Measurements from ENCODE around the gene ANXA10. TPM values are rescaled to one million over a fixed set of nuclear protein-coding genes. Genes with fewer than 3 reads are reported as not detected.

Gene ANXA10
- polyA plus RNA-seq, 1 donor (not counting 4 experiments of a cell fraction or from before 2014, with no cell fraction given) = not detected

GRCh38 chr4:168126952-168127351 is 34.6 kb downstream of the ANXA10 start:
- dilution Hi-C loops (cut with MboI; ENCODE audit: extremely low pct_ligation_motif_present, low sequenced_read_pairs) = no loop called here
- Histone ChIP-seq H3K27me3 (ENCODE audit: control insufficient read depth, extremely low read depth, insufficient read depth, low read length) (no peaks in the 10 kb centered on the region), H3K27ac (ENCODE audit: control insufficient read depth, insufficient read depth, low read length) (no peak overlapping the region), H3K79me2 (ENCODE audit: control insufficient read depth, insufficient read depth, low read length) (no peaks in the 10 kb centered on the region), H3K4me1 (ENCODE audit: control insufficient read depth, extremely low read depth, insufficient read depth, low read length) (peaks cover 30% of the 10 kb centered on the region), H2AFZ (ENCODE audit: control insufficient read depth, low read length) (no peak overlapping the region), H3K4me2 (ENCODE audit: control insufficient read depth, extremely low read depth, insufficient read depth, low read depth, low read length) (no peak overlapping the region), H3K9ac (ENCODE audit: control insufficient read depth, extremely low read depth, insufficient read depth, low read length) (no peak overlapping the region), H3K9me3 (ENCODE audit: control insufficient read depth, low read depth, low read length) (no peaks in the 10 kb centered on the region), H4K20me1 (ENCODE audit: control insufficient read depth, extremely low read depth, insufficient read depth, low read length) (no peaks in the 10 kb centered on the region), H3K4me3 (ENCODE audit: control insufficient read depth in 2 of 3, extremely low read depth in 1 of 3, insufficient read depth in 2 of 3, low read depth in 1 of 3, low read length in 3 of 3) (no peak overlapping the region), H3K36me3 (ENCODE audit: control insufficient read depth in 2 of 2, extremely low read depth in 1 of 2, insufficient read depth in 2 of 2, low read length in 2 of 2) (no peaks in the 10 kb centered on the region), H3K9me1 (ENCODE audit: control insufficient read depth, extremely low read depth, insufficient read depth, low read length) (no peaks in the 10 kb centered on the region)
- FAIRE-seq (no peak), DNase-seq (ENCODE audit: low read depth, low spot score) (no peak)
- TF ChIP-seq CTCF (optimal IDR thresholded peaks at IDR 0.05 in 1 of 3, IDR thresholded peaks at IDR 0.05 in 1 of 3, conservative IDR thresholded peaks at IDR 0.05 in 1 of 3; ENCODE audit: extremely low read depth in 1 of 3, insufficient read depth in 2 of 3, low read length in 3 of 3) (no peak), EZH2 (IDR thresholded peaks at IDR 0.05; ENCODE audit: low read length) (no peak)

DNA sequence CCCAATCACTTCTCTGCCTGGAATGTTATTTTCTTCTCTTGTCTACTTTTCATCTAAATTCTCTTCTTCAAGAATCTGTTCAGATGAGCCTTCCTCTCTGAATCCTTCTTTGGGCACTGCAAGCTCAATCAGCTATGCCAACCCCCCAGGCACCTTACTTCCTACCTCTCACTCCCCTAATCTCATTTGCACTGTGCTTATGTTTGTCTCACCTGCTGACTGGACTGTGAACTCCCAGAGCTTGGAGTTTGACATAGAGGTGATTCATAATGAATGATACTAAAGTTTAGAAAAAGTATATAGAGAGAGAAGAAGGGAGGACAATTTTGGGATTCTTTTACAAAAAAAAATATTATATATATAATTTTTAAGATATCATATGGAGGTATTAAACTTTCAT is 36.3 kb downstream of the ANXA10 start:
- H3K9ac ChIP-seq (ENCODE audit: control insufficient read depth, extremely low read depth, insufficient read depth, low read length) = no peak overlapping the region
- FAIRE-seq (no peak), DNase-seq (ENCODE audit: low read depth, low spot score) (no peak)
- peaks cover 29% of the 10 kb centered on the region for H3K4me1 ChIP-seq (ENCODE audit: control insufficient read depth, extremely low read depth, insufficient read depth, low read length)
- H2AFZ ChIP-seq (ENCODE audit: control insufficient read depth, low read length) = no peak overlapping the region
- no peaks in the 10 kb centered on the region for H3K27me3 ChIP-seq (ENCODE audit: control insufficient read depth, extremely low read depth, insufficient read depth, low read length)
- H3K36me3 ChIP-seq (ENCODE audit: control insufficient read depth in 2 of 2, extremely low read depth in 1 of 2, insufficient read depth in 2 of 2, low read length in 2 of 2) = no peaks in the 10 kb centered on the region
- H4K20me1 ChIP-seq (ENCODE audit: control insufficient read depth, extremely low read depth, insufficient read depth, low read length) = no peaks in the 10 kb centered on the region
- no peaks in the 10 kb centered on the region for H3K9me1 ChIP-seq (ENCODE audit: control insufficient read depth, extremely low read depth, insufficient read depth, low read length)
- no peak overlapping the region for H3K4me3 ChIP-seq (ENCODE audit: control insufficient read depth in 2 of 3, extremely low read depth in 1 of 3, insufficient read depth in 2 of 3, low read depth in 1 of 3, low read length in 3 of 3)
- dilution Hi-C loops (cut with MboI; ENCODE audit: extremely low pct_ligation_motif_present, low sequenced_read_pairs) = no loop called here
- TF ChIP-seq CTCF (optimal IDR thresholded peaks at IDR 0.05 in 1 of 3, IDR thresholded peaks at IDR 0.05 in 1 of 3, conservative IDR thresholded peaks at IDR 0.05 in 1 of 3; ENCODE audit: extremely low read depth in 1 of 3, insufficient read depth in 2 of 3, low read length in 3 of 3) (no peak), EZH2 (IDR thresholded peaks at IDR 0.05; ENCODE audit: low read length) (no peak)
- H3K79me2 ChIP-seq (ENCODE audit: control insufficient read depth, insufficient read depth, low read length) = no peaks in the 10 kb centered on the region
- no peak overlapping the region for H3K27ac ChIP-seq (ENCODE audit: control insufficient read depth, insufficient read depth, low read length)
- no peaks in the 10 kb centered on the region for H3K9me3 ChIP-seq (ENCODE audit: control insufficient read depth, low read depth, low read length)
- no peak overlapping the region for H3K4me2 ChIP-seq (ENCODE audit: control insufficient read depth, extremely low read depth, insufficient read depth, low read depth, low read length)
